CD4-positive, alpha-beta T cell (primary cell): ENCODE results near the gene TMEM233. TPM values are rescaled to one million over a fixed set of nuclear protein-coding genes. Genes with fewer than 3 reads are reported as not detected.
A peak's percentile ranks its signal among the peaks of the same experiment; 100 is the strongest.

ENCODE experiments used
- ATAC-seq: fragments of 200-7000 bp; cut with Tn5 transposase; one replicate; pipeline ENCODE4 v1.10.0; 2022; ENCODE audit warnings: mild to moderate bottlenecking; ENCODE audit not compliant: poor library complexity
- CTCF ChIA-PET: fragments of 350-600 bp; sonication (Branson Sonifier 250); formaldehyde crosslinking; loops from one replicate; lab custom pipeline; 2021; ENCODE audit warnings: antibody characterized with exemption, inconsistent platforms; lab: Charles Lee
- POLR2A ChIA-PET: fragments of 350-600 bp; sonication (Branson Sonifier 250); formaldehyde crosslinking; loops from one replicate; lab custom pipeline; 2021; ENCODE audit warnings: antibody characterized with exemption, inconsistent platforms; lab: Charles Lee
- DNase-seq, 14 experiments: peaks; one replicate each; pipeline ENCODE4 v3.0.0-alpha.2; 2013 to 2020; ENCODE audit warnings: mixed read lengths in 2 of 14
- H3K27ac ChIP-seq, 2 donors: one replicate each; pipeline versions ENCODE4 v1.5.1 to v1.7.0; 2013; ENCODE audit warnings: low read length in 2 of 2, low read depth in 1 of 2, mild to moderate bottlenecking in 1 of 2
- H3K27me3 ChIP-seq, 2 experiments: 1 replicate in 1 of 2; 2 replicates in 1 of 2; pipeline versions ENCODE4 v1.6.1 to v1.7.0; 2013; ENCODE audit warnings: low read length in 2 of 2, control low read depth in 1 of 2, mild to moderate bottlenecking in 1 of 2, moderate library complexity in 1 of 2; ENCODE audit not compliant: insufficient read depth in 2 of 2, control insufficient read depth in 1 of 2
- H3K36me3 ChIP-seq: one replicate; pipeline ENCODE4 v1.6.1; 2013; ENCODE audit warnings: low read length, control low read depth; ENCODE audit not compliant: insufficient read depth
- H3K4me1 ChIP-seq: one replicate; pipeline ENCODE4 v1.6.1; 2013; ENCODE audit warnings: low read length, control low read depth; ENCODE audit not compliant: insufficient read depth
- H3K4me3 ChIP-seq: one replicate; pipeline ENCODE4 v1.5.1; 2013; ENCODE audit warnings: mild to moderate bottlenecking, low read length, moderate library complexity
- H3K9me3 ChIP-seq, 2 experiments: 1 replicate in 1 of 2; 2 replicates in 1 of 2; pipeline versions ENCODE4 v1.6.1 to v1.7.0; 2013; ENCODE audit warnings: low read length in 2 of 2, mild to moderate bottlenecking in 2 of 2, control low read depth in 1 of 2, moderate library complexity in 1 of 2; ENCODE audit not compliant: control insufficient read depth in 1 of 2, insufficient read depth in 1 of 2
- H3K27ac Mint-ChIP-seq: one replicate; pipeline ENCODE4 v1.8.0; 2020; ENCODE audit warnings: mixed read lengths
- H3K27me3 Mint-ChIP-seq: one replicate; pipeline ENCODE4 v1.8.0; 2021; ENCODE audit warnings: mixed read lengths
- H3K36me3 Mint-ChIP-seq: one replicate; pipeline ENCODE4 v1.8.0; 2021; ENCODE audit warnings: low read depth, mixed read lengths
- H3K4me1 Mint-ChIP-seq: one replicate; pipeline ENCODE4 v1.8.0; 2021; ENCODE audit warnings: low read depth, mixed read lengths
- H3K4me3 Mint-ChIP-seq: one replicate; pipeline ENCODE4 v1.8.0; 2020; ENCODE audit warnings: mild to moderate bottlenecking, mixed read lengths
- H3K9me3 Mint-ChIP-seq: one replicate; pipeline ENCODE4 v1.8.0; 2020; ENCODE audit warnings: mixed read lengths
- intact Hi-C, 2 experiments: fragments of 100-400 bp; cut with DNase I in 1 of 2; cut with micrococcal nuclease in 1 of 2; formaldehyde crosslinking; loops; one replicate each; pipeline versions ENCODE4 v1.15.1 to v1.9.0; 2023 to 2025; cut with DNase I, micrococcal nuclease
- total RNA-seq, 174 experiments: library from RNA in 2 of 174; stranded (reverse) in 2 of 174; gene quantifications; one replicate each; pipeline ENCODE4 v1.2.3 and lab custom pipeline; 2021 to 2026
- TF ChIP-seq, protein P1 (sequence below): fragments of 200-600 bp; IDR thresholded peaks from one replicate; pipeline ENCODE4 v1.8.0; 2022; ENCODE audit warnings: antibody characterized with exemption, mild to moderate bottlenecking

The TMEM233 gene
- total RNA-seq, 2 experiments from 2014 or later, result not detected

DNA sequence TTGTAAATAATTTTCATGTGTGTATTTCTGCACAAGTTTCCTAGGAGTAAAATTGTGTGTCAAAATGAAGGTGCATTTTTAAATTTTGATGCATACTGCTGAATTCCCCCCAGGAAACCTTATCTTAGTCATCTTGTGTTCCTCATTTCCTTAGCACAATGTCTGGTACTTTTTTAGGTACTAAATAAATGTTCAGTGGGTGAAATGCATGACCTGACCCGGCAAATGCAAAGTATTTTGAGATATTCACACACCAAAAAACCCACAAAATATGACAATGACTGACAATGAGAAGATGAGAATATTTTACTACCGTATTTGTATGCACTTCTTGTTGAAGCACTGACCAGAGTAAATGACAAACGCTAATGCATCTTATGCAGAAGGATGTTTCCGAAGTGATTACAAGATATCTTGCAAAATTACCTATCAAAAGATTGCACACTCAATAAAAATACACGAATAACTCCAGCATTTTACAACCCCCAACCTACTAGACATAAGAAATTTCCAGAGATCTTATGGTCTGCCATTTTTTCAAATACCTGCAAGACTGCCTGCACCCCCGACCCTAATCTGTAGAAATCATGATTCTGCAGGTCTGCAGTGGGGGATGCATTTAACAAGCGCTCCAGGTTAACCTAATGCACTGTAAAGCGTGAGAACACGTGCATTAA lies 73.5 kb downstream of the TMEM233 start:
- H3K27me3 Mint-ChIP-seq, result no peaks in the 10 kb centered on the region
- no peaks in the 10 kb centered on the region for H3K9me3 Mint-ChIP-seq
- POLR2A ChIA-PET, result interaction anchor here (0.7 kb wide), 1 partner anchor 1225 kb away, joined by 3 read pairs; no protein-coding TSS in a partner anchor
- TF ChIP-seq, protein P1, sequence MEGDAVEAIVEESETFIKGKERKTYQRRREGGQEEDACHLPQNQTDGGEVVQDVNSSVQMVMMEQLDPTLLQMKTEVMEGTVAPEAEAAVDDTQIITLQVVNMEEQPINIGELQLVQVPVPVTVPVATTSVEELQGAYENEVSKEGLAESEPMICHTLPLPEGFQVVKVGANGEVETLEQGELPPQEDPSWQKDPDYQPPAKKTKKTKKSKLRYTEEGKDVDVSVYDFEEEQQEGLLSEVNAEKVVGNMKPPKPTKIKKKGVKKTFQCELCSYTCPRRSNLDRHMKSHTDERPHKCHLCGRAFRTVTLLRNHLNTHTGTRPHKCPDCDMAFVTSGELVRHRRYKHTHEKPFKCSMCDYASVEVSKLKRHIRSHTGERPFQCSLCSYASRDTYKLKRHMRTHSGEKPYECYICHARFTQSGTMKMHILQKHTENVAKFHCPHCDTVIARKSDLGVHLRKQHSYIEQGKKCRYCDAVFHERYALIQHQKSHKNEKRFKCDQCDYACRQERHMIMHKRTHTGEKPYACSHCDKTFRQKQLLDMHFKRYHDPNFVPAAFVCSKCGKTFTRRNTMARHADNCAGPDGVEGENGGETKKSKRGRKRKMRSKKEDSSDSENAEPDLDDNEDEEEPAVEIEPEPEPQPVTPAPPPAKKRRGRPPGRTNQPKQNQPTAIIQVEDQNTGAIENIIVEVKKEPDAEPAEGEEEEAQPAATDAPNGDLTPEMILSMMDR, result no peak
- peaks cover 28% of the 10 kb centered on the region for H3K36me3 Mint-ChIP-seq
- Histone ChIP-seq H3K27me3 (no peaks in the 10 kb centered on the region), H3K9me3 (no peaks in the 10 kb centered on the region), H3K27ac (no peak overlapping the region), H3K4me3 (peak overlapping the region; percentile 90), H3K36me3 (peaks cover 11% of the 10 kb centered on the region), H3K4me1 (peaks cover 22% of the 10 kb centered on the region)
- intact Hi-C loops, result loop anchor here (2.0 to 10.0 kb wide), 5 partner anchors 208 to 1292 kb away; partner anchors contain the start of genes CIT (in 1 of the 2), SUDS3 (in 1 of the 2) and TAOK3 (in 1 of the 2)
- peak overlapping the region; percentile 92 for H3K4me3 Mint-ChIP-seq
- H3K27ac Mint-ChIP-seq, result peak overlapping the region; percentile 93
- DNase-seq (peak in 2 of 14 experiments; percentile 19 to 23), ATAC-seq (no peak)
- peaks cover 53% of the 10 kb centered on the region for H3K4me1 Mint-ChIP-seq
- CTCF ChIA-PET, result interaction anchor here (0.7 to 2.0 kb wide), 7 partner anchors 8 to 1650 kb away, joined by 3 to 12 read pairs (median 3); partner anchors contain the start of gene RFC5

DNA sequence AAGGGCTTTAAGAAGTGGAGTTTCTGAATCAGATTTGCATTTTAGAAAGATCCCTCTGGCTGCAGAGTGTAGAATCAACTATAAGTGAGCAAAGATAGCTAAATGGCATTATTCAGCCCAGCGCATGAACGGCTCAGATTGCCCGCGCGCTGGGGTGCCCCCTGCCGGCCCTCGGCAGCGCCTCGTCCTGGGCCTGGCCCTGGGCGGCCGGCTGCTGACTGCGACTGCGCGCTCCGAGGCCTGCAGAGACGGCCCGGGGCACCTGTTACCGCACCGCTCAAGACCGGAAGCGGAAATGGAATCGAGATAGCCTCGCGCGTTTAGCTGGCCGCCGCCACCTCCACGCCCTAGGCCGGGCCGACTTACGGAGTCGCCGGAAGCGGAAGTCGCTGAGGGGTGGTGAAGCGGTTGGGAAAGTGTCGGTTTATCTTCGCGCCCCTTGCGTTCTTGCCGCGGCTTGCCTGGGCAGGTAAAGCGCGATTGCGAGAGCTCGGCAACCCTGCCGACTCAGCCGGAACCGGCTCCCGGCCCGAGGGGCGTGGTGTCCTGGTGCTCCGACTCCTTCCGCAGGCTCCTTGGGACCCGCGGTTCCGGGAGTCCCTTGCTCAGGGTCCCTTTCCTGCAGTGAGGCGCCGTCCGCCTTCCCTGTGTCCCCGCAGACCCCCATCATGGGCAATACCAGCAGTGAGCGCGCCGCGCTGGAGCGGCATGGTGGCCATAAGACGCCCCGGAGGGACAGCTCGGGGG lies 74.2 kb downstream of the TMEM233 start, which contains the start of gene PRKAB1:
Gene PRKAB1, plus strand, starts transcription at position 557 of the 747 bp plus-strand sequence. Its CDS starts 112 bp downstream, at position 669.
- Histone ChIP-seq H3K4me3 (peak within 1 kb of the TSS; percentile 90), H3K27me3 (no peaks in the 10 kb centered on the region), H3K36me3 (peaks cover 18% of the 10 kb centered on the region), H3K4me1 (peaks cover 24% of the 10 kb centered on the region), H3K9me3 (no peaks in the 10 kb centered on the region), H3K27ac (peak within 1 kb of the TSS; percentile 80 to 91)
- H3K27me3 Mint-ChIP-seq, result no peaks in the 10 kb centered on the region
- H3K9me3 Mint-ChIP-seq, result no peaks in the 10 kb centered on the region
- TF ChIP-seq, protein P1, result peak; percentile 96
- H3K4me1 Mint-ChIP-seq, result peaks cover 57% of the 10 kb centered on the region
- ChIA-PET CTCF (interaction anchor here (0.7 to 2.0 kb wide), 8 partner anchors 9 to 1651 kb away, joined by 3 to 12 read pairs (median 3); partner anchors contain the start of gene RFC5), POLR2A (interaction anchor here (0.8 to 1.5 kb wide), 3 partner anchors 10 to 1292 kb away, joined by 3 to 5 read pairs (median 5); partner anchors contain the start of gene SUDS3)
- DNase-seq, result peak; percentile 87 to 99 (median 94)
- H3K36me3 Mint-ChIP-seq, result peaks cover 35% of the 10 kb centered on the region
- peak within 1 kb of the TSS; percentile 93 for H3K27ac Mint-ChIP-seq
- H3K4me3 Mint-ChIP-seq, result peak within 1 kb of the TSS; percentile 92
- intact Hi-C loops, result loop anchor here (2.0 to 10.0 kb wide), 6 partner anchors 207 to 1651 kb away; partner anchors contain the start of genes CIT (in 1 of the 2), RFC5 (in 1 of the 2), SUDS3 (in 1 of the 2) and TAOK3 (in 1 of the 2)
- peak; percentile 88 for ATAC-seq

DNA sequence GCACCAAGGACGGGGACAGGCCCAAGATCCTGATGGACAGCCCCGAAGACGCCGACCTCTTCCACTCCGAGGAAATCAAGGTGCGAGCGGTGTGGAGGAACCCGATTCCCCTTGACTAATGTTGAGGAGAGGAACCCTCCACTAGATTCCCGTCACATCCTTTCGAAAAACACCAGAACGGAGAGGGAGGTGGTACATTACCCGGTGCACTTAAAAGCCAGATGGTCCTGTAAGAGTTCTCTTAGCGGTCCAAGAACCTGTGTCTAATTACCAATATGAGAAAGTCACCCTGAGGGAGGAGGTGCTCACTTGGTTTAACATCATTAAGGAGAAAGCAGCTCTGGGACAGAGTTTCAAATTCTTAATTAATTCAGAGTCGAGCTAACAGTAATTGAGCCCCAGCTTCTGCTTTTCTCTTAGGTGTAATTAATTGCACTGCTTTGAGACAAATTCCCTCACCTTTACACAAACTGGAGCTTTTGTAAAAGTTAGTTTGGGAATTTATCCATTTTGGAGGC lies 74.8 kb downstream of the TMEM233 start:
- no peaks in the 10 kb centered on the region for H3K9me3 ChIP-seq
- H3K27me3 ChIP-seq, result no peaks in the 10 kb centered on the region
- peak overlapping the region; percentile 92 for H3K4me3 Mint-ChIP-seq
- intact Hi-C loops, result loop anchor here in 1 of 2 experiments (2.0 to 10.0 kb wide), 4 partner anchors 206 to 1652 kb away; partner anchors contain the start of genes CIT, RFC5, SUDS3 and TAOK3
- peak overlapping the region; percentile 93 for H3K27ac Mint-ChIP-seq
- H3K36me3 Mint-ChIP-seq, result peaks cover 41% of the 10 kb centered on the region
- H3K9me3 Mint-ChIP-seq, result no peaks in the 10 kb centered on the region
- no peaks in the 10 kb centered on the region for H3K27me3 Mint-ChIP-seq
- ATAC-seq (peak; percentile 4), DNase-seq (peak in 1 of 14 experiments; percentile 33)
- H3K4me1 ChIP-seq, result peaks cover 30% of the 10 kb centered on the region
- TF ChIP-seq, protein P1, result no peak
- peak overlapping the region; percentile 80 to 91 for H3K27ac ChIP-seq
- CTCF ChIA-PET, result interaction anchor here (0.7 to 2.0 kb wide), 7 partner anchors 9 to 1652 kb away, joined by 3 to 12 read pairs (median 3); partner anchors contain the start of gene RFC5
- peaks cover 24% of the 10 kb centered on the region for H3K36me3 ChIP-seq
- peaks cover 63% of the 10 kb centered on the region for H3K4me1 Mint-ChIP-seq
- POLR2A ChIA-PET, result interaction anchor here (0.8 to 1.5 kb wide), 3 partner anchors 9 to 1292 kb away, joined by 3 to 5 read pairs (median 5); partner anchors contain the start of gene SUDS3
- H3K4me3 ChIP-seq, result peak overlapping the region; percentile 90
